AG08396 (cell line): Measurements from ENCODE around the gene DMRTC1B.
"Not testable (repeated sequence)": the region's sequence is repeated elsewhere in the genome, so short reads cannot be mapped to it uniquely, and the experiment has no call there.

Experiments used
- DNase-seq: peaks from one replicate; pipeline ENCODE4 v3.0.0; 2012; ENCODE audit warnings: low spot score, mixed read lengths

DMRTC1B gene

GRCh38 chrX:72776653-72777466 lies at the start of gene DMRTC1B:
DMRTC1B (plus strand) TSS chrX:72776890; CDS start chrX:72845136, 68,246 bp downstream.
- not testable (repeated sequence) for DNase-seq

GRCh38 chrX:72727846-72728245 lies 48.8 kb upstream of the DMRTC1B start:
- DNase-seq: no peak

GRCh38 chrX:72733636-72734035 lies 43.1 kb upstream of the DMRTC1B start:
- not testable (repeated sequence) for DNase-seq

GRCh38 chrX:72735561-72735960 lies 41.1 kb upstream of the DMRTC1B start:
- no peak for DNase-seq

GRCh38 chrX:72745546-72745945 lies 31.1 kb upstream of the DMRTC1B start:
- DNase-seq: not testable (repeated sequence)

- not testable (repeated sequence) for DNase-seq
These were observed 28.1 kb upstream of the DMRTC1B start for GRCh38 chrX:72748545-72748944.

GRCh38 chrX:72760454-72760853 lies 16.2 kb upstream of the DMRTC1B start:
- DNase-seq: not testable (repeated sequence)

- not testable (repeated sequence) for DNase-seq
These were observed 739 bp downstream of the DMRTC1B start for GRCh38 chrX:72777467-72777790.

- DNase-seq: not testable (repeated sequence)
These were observed 1.5 kb downstream of the DMRTC1B start for GRCh38 chrX:72778146-72778545.

GRCh38 chrX:72782560-72782959 lies 5.9 kb downstream of the DMRTC1B start, which contains the start of gene FAM236B:
FAM236B (minus strand) TSS chrX:72782660; CDS start chrX:72782560, 100 bp downstream.
- not testable (repeated sequence) for DNase-seq

- DNase-seq: not testable (repeated sequence)
These were observed 6.8 kb downstream of the DMRTC1B start for GRCh38 chrX:72783365-72783936.

GRCh38 chrX:72783964-72784363 lies 7.3 kb downstream of the DMRTC1B start:
- not testable (repeated sequence) for DNase-seq

GRCh38 chrX:72788142-72788541 lies 11.5 kb downstream of the DMRTC1B start:
- not testable (repeated sequence) for DNase-seq

GRCh38 chrX:72790390-72790789 lies 13.7 kb downstream of the DMRTC1B start:
- not testable (repeated sequence) for DNase-seq

GRCh38 chrX:72808110-72808509 lies 31.4 kb downstream of the DMRTC1B start, which contains the start of gene FAM236D:
FAM236D (minus strand) TSS chrX:72808210; CDS start chrX:72808110, 100 bp downstream.
- DNase-seq: not testable (repeated sequence)

- DNase-seq: not testable (repeated sequence)
These were observed 54.0 kb downstream of the DMRTC1B start for GRCh38 chrX:72830701-72831100.

GRCh38 chrX:72837532-72837931 lies 60.8 kb downstream of the DMRTC1B start:
- DNase-seq: not testable (repeated sequence)

- DNase-seq: not testable (repeated sequence)
These were observed 106.2 kb downstream of the DMRTC1B start for GRCh38 chrX:72882898-72883297.

- not testable (repeated sequence) for DNase-seq
These were observed 113.0 kb downstream of the DMRTC1B start for GRCh38 chrX:72889740-72890139.
